Measurements from ENCODE around the gene HFM1.

DNA sequence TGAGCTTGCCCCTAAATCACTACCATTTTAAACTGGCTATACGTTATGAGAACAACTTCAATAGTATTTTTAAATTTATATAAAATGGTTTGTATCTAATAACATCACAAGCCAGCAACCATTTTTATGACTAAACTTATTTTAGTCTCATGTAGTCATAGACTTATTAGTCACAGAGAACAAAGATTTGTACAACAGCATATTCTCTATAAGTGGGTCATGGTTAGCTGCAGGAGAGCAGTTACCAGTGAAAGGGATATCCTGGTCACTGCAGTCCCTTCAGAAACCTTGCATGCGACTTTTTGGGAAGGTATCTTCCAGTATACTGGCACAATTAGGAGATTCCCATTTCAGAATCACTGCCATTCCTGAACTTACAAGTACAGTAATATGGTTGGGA lies 90.0 kb downstream of the HFM1 start:
- TF ChIP-seq POLR2A (IDR thresholded peaks at IDR 0.05), result no peak
- TF ChIP-seq, protein P1, sequence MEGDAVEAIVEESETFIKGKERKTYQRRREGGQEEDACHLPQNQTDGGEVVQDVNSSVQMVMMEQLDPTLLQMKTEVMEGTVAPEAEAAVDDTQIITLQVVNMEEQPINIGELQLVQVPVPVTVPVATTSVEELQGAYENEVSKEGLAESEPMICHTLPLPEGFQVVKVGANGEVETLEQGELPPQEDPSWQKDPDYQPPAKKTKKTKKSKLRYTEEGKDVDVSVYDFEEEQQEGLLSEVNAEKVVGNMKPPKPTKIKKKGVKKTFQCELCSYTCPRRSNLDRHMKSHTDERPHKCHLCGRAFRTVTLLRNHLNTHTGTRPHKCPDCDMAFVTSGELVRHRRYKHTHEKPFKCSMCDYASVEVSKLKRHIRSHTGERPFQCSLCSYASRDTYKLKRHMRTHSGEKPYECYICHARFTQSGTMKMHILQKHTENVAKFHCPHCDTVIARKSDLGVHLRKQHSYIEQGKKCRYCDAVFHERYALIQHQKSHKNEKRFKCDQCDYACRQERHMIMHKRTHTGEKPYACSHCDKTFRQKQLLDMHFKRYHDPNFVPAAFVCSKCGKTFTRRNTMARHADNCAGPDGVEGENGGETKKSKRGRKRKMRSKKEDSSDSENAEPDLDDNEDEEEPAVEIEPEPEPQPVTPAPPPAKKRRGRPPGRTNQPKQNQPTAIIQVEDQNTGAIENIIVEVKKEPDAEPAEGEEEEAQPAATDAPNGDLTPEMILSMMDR (IDR thresholded peaks at IDR 0.05), result no peak

All from body of pancreas (tissue), 4 donors.